HG02763 (cell line): ENCODE measurements around the gene GPC6.
"Not testable (repeated sequence)": the region's sequence is repeated elsewhere in the genome, so short reads cannot be mapped to it uniquely, and the experiment has no call there.

Experiments used
- ATAC-seq: cut with Tn5 transposase; IDR thresholded peaks from one replicate; pipeline ENCODE4 v1.9.1; 2021; ENCODE audit warnings: mild to moderate bottlenecking, moderate library complexity; ENCODE audit not compliant: unreplicated experiment

The GPC6 gene

DNA sequence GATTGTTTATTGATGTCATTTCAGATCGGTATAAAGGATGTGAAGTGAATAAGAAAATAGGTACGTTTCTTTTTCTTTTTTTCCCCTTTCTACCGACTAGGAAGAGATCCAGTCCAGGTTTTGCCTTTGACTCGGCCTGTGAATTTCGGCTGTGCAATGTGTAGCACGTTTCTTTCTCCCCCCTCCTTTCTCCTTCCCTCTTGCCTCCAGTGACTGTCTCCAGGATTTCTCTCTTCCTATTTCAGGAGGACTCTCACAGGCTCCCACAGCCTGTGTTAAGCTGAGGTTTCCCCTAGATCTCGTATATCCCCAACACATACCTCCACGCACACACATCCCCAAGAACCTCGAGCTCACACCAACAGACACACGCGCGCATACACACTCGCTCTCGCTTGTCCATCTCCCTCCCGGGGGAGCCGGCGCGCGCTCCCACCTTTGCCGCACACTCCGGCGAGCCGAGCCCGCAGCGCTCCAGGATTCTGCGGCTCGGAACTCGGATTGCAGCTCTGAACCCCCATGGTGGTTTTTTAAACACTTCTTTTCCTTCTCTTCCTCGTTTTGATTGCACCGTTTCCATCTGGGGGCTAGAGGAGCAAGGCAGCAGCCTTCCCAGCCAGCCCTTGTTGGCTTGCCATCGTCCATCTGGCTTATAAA lies at the start of gene GPC6:
TSS of gene GPC6 (plus strand) at position 185 of the 657 bp plus-strand sequence.
- ATAC-seq = no peak

DNA sequence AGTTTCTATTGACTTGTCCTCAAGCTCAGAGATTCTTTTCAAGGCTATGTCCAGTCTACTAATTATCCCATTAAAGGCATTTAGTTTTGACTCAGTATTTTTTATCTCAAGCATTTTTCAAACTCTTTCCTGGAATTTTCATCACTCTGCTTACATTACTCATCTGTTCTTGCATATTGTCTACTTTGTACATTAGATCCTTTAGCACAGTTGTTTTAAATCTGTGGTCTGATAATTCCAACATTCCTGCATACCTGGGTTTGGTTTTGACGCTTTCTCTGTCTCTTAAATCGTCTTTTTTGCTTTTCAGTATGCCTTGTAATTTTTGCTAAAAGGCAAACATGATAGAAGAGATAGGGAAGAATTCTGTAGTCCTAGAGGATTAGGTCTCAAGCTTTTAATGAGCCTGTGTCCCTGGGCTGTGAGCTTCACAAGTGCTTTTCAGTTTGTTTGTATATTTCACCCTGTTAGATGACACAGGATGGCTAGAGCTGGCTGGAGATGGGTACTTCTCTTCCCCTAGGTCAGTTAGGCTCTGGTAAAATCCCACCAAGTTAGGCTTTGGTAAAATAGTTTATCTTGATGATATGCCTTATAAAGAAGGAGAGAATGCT lies 46.1 kb upstream of the GPC6 start:
- no peak for ATAC-seq

DNA sequence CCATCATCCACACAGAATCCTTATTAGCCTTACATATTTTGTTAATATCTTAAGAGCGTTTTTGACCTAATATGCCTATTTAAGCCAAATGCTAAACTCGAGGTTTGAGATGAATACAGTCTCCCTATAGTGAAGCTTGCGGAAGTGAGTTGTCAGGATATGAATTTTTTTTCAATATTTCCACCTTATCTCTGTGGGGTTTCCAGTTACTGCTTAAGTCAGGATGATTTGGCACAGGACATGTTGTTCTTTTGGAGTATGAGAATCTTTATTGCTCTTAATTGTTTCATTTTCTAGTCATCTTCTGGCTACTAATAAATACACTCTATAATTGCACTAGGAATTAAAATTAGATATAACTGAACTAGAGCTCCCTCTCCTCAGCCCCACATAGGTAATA lies 44.2 kb upstream of the GPC6 start:
- ATAC-seq = no peak

DNA sequence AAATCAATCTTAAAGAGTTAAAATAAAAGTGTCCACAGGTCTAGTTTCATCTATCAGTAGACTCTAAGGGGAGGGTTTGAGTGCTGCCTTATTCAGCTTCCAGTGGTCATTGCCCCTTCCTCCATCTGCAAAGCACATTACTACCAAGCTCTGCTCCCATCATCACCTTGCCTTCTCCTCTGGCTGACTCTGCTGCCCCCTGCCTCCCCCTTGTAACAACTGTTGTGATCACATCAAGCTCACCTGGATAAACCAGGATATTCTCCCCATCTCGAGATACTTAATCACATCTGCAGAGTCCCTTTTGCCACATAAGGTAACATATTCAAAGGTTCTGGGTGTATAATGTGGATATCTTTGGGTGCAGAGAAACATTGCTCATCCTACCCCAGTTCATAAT lies 43.3 kb upstream of the GPC6 start:
- ATAC-seq = no peak

DNA sequence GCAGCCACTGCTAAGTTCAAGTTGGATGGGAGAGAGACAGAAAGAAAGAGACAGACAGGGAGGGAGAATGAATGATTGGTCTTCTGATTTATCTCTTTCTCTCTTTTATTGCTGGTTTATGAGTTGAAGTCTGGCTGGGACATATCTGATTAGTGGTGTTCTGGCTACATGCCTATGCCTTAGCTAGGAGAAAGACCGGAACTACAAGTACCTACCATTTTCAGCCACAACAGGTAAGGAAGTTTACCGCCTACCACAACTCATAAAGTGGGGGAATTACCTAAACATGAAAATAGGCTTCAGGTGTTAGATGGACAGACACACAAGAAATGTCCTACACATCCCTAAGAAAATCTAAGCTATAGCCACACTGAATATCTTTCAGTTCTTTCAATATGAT lies 36.6 kb upstream of the GPC6 start:
- ATAC-seq = no peak

DNA sequence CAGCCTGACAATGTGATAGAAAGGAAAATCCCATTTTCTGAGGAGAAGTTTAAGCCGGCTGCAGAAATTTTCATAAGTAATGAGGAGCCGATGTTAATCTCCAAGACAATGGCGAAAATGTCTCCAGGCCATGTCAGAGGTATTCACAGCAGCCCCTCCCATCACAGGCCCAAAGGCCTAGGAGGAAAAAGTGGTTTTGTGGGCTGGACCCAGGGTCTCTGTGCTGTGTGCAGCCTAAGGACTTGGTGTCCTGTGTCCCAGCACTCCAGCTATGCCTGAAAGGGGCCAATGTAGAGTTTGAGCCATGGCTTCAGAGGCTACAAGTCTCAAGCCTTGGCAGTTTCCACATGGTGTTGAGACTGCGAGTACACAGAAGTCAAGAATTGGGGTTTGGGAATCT lies 32.9 kb upstream of the GPC6 start:
- ATAC-seq = no peak

DNA sequence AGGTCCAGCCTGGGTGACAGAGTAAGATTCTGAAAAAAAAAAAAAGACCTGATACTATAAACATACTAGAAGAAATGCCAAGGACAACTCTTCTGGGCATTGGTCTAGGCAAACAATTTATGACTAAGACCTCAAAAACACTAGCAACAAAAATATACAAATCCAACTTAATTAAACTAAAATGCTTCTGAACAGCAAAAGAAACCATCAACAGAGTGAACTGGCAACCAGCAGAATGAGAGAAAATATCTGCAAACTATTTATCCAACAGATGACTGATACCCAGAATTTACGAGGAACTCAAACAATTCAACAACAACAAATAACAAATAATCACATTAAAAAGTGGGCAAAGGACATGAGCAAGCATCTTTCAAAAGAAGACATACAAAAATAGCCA lies 26.8 kb upstream of the GPC6 start:
- no peak for ATAC-seq

DNA sequence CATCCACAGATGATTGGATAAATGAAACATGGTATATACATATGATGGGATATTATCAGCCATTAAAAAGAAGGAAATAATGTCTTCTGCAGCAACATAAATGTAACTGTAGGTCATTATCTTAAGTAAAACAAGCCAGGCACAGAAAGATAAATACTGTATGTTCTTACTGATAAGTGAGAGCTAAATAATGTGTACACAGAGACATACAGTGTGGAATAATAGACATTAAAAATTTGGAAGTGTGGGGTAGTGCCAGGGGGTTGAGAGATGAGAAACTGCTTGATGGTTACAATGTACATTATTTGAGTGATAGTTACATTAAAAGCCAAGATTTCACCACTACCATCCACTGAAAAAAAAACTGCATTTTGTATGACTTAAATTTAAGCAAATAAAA lies 26.0 kb upstream of the GPC6 start:
- no peak for ATAC-seq

DNA sequence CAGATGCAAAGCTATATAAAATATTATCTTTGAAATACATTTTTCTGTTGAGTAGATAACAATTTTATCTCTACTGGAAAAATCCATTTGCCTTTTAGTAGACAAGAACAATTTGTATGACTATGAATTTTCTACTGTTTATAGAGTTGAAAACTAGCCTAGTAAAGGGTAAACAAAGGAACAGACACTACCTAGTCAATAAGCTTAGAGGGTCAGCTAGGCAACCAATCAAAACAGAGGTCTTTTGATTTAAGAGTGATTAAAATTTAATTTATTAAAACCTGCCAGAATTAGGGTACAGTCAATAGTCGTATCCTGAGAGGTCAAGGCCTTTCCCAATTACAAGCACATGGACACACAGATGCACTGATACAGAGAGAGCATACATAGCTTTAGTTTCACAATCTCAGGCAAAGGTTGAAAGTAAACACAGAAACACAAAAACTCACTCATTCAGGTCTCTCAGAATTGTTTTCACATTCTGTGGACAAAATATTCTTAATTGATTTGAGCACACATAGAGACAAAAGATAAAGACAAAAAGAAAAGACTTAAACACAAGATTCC lies 24.5 kb upstream of the GPC6 start:
- no peak for ATAC-seq

DNA sequence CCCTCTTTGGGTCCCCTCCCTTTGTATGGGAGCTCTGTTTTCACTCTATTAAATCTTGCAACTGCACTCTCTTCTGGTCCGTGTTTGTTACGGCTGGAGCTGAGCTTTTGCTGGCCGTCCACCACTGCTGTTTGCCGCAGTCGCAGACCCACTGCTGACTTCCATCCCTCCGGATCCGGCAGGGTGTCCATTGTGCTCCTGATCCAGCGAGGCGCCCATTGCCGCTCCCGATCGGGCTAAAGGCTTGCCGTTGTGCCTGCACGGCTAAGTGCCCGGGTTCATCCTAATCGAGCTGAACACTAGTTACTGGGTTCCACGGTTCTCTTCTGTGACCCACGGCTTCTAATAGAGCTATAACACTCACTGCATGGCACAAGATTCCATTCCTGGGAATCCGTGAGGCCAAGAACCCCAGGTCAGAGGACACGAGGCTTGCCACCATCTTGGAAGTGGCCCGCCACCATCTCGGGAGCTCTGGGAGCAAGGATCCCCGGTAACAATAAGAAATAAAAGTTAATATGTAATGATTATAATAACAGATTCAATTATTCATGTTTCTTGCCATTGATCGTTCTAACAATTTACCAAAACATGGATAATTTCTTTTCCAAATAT lies 19.7 kb upstream of the GPC6 start:
- not testable (repeated sequence) for ATAC-seq

DNA sequence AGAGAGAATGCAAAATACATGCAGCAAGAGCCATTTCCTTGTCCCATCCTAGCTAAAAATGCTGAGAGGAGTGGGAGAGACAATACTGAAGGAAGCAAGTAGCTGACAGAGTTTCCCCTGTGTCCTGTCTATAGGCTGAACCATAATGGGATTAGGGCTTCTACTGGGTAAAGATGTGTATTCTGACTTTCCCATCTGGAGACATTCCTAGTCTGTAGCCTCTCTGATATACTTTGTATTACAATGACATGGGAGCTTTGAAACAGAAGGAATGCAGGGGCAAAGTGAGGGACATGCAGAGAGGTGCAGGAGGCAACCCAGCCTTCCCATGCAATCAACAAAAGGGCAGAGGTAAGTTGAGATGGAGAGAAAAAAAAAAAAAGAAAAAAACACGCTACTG lies 10.5 kb upstream of the GPC6 start:
- no peak for ATAC-seq

DNA sequence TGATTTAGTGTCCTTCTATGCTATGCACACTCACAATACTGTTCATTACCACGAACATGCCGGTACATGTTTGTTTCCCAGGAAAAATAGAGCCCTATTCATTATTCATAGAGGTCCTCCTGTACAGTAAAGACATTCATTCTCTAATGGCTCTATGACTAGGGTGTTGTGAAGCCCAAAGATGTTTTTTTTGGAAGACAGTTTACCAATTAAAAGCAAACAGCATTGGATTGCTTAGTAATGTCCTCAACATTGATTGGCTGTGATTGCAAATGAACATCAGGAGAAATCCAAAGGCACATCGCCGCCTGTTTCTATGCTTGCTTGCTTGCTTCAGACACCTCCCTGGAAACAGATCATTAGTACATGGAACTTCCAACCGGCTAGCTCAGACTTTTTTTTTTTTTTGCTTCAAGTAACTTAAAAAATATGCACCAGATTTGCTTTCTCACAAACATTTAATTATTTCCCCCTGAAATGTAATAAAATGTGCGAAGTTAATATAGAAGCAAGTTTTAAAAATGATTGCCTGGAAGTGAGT lies 8.8 kb upstream of the GPC6 start:
- no peak for ATAC-seq

DNA sequence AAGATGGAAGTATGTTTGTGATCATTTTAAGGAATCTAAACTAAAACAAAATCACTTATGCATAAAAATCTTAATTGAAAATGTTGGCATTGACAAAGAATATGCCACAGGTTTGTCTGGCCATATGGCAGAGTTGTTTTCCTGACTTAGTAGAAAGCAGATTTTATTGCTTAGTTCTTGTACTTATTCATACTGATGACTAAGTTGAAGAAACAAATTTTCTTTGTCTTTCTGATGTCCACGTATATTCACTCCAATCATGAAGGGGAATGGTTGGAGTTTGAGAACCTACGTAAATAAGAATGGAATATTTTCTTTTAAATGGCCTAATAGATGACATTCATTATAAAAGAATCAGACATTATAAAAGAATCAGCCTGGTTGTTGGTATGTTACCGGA lies 8.0 kb upstream of the GPC6 start:
- ATAC-seq = no peak

DNA sequence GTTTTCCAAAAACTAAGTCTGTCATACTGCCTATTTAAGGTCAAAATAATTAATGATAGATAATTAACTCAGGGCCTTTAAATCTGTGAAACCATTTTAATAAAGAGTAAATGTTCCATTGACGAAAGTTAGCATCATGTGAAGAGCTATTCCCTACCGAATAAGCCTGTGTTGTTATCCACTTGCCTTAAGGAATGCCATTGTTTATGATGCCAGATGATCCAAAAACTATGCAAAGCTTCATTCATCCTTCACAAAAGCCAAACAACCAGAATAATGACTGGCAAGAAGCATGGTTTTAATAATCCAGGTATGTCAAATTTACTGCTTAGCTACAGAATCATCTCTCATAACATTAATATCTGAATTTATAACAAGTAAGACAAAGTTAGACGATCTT lies 6.5 kb upstream of the GPC6 start:
- no peak for ATAC-seq

DNA sequence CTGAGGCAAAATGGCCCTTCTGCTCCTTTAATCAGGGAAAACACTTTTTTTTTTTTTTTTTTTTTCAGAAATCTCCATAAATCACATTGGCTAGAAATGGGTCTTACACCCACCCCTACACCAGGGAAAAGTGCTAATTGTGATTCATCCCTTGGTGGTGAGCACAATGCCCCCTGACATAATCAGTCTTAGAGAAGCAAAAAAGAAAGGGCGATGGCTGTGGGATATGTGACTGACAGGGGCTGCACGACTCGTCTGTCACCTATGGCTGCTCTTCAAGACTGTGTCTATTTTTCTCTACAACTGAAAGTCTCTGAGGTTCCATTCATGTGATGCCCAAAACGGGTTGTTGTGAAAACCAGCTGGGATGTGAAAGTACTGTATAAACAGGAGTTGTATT lies 3.6 kb upstream of the GPC6 start:
- ATAC-seq = no peak

DNA sequence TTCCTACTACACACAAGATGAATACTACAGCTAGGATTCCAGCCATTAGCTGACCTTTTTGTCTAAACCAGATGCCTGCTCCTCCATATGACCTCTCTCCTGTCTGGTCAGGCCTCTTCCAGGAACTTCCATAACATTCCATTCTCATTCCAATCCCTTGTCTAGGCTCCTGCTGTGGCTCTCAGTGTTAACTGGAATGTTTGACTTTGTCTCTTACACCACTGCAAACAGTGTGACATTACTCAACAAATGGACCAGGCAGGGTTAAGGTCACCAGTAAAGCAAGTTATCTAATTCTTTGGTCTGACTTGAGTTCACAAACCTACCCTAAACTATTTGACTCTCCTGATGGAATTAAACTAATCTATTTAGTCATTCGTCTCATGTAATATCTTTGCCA lies 2.1 kb upstream of the GPC6 start:
- ATAC-seq = no peak

DNA sequence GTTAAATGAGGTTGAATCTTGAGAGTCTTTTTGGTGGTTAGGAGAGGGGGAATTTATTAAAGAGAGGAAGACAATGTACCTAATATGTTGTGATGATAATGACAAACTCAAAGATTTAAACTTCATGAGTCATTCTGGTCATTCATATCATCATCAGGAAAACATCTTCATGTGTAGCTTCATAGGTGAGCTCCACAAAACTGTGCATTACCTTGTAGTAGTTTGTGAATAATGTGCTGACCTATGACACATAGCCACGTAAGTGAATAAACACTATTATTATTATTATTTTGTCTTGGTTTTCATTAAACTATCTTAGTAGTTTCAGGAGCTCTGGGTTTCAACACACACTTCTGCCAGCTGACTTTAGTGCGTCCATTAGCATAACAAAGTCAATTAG lies 997 bp upstream of the GPC6 start:
- ATAC-seq = no peak

DNA sequence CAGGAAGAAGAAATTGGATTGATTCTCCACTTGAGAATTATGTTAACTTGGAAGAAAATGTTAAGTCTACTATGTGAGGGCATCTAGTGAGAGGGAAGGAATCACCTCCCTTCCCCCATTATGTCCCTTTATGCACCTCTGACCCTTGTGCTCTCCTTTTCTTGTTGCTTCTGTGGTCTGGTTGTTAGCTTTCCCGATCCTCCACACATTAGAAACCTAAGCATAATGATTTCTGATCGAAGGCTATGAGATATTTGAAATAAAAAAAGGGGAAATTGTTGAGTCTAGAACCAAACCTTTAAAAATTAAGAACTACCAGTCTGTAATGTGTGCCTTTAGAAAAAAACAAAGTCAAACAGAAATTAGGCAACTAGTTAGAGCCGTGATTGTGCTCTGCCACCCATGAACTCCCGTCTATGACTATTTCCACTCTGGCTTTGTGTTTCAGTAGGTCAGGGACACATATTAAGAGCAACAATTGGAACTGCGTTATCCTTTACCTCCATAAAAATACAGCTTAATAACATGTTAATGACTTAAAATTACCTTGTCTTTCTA lies 463 bp upstream of the GPC6 start:
- no peak for ATAC-seq

DNA sequence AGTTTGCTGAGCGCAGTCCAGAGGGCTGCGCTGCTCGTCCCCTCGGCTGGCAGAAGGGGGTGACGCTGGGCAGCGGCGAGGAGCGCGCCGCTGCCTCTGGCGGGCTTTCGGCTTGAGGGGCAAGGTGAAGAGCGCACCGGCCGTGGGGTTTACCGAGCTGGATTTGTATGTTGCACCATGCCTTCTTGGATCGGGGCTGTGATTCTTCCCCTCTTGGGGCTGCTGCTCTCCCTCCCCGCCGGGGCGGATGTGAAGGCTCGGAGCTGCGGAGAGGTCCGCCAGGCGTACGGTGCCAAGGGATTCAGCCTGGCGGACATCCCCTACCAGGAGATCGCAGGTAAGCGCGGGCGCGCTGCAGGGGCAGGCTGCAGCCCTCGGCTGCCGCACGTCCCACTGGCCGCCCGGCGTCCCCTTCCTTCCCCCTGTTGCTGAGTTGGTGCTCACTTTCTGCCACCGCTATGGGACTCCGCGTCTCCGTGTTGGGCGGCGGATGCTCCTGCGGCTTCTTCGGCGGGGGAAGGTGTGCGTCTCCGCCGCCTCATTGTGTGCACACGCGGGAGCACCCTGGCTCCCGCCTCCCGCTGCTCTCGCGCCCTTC lies 772 bp downstream of the GPC6 start:
- ATAC-seq = no peak

DNA sequence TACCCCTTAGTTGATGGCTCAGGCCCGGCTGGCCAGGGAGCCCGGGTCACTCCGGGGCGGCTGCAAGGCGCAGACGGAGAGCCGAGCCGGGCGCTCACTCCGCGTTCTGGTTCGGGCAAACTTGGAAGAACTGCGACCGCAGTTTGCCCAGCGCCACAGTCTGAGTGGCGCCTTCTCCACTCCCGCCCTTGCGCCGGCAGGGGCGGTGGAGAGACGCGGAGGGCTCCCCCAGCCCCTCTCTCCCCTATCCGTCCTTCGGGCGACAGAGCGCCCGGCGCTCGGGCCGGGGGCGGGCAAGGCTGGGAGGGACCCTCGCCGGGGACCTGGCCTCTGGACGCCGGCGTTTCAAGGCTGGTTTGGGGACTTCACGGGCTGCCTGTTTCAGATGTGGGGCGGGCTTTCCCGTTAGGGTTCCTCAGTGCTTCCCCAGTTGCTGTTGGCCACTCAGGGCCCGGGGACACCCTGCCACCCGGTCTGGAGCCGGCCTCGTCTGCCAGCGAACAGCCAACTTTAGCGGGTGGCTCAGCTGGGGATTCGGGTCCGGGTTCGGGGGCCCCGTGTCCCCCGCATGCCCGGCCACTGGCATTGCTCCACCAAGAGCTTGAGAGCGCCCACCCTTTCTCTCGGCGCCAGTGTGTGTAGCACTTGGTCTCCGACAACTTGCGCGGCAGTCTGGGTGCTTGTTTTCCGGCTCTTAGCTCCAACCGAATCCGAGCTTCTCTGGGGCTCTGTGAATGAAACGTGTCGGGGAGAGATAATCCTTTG lies 1.5 kb downstream of the GPC6 start:
- ATAC-seq = no peak

DNA sequence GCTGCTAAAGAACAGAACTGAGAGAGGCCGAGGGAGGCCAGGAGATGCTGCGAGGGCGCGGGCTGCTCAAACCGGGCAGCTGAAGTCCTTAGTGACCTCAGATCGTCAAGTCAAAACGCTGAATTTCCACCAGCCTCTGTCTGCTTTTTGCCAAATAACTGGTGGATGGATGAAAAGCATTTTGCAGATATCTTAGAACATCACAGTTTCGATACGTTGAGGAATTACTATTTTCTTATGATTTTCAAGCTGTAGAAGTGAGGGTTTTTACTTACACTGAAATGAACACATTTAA lies 2.0 kb downstream of the GPC6 start:
- no peak for ATAC-seq
